Panc1 (cell line): ENCODE measurements around the gene CFAP74. TPM values are rescaled to one million over a fixed set of nuclear protein-coding genes. Genes with fewer than 3 reads are reported as not detected.

Experiments
- ATAC-seq: fragments of 200-7000 bp; cut with Tn5 transposase; 2 replicates; pipeline ENCODE4 v1.9.1; 2020; ENCODE audit warnings: mild to moderate bottlenecking, moderate library complexity
- BruUV-seq: library from RNA; stranded (reverse); fragments of 400-500 nt; replicated peaks from 2 replicates; lab custom pipeline; 2021; lab: Mats Ljungman, UMichigan
- CTCF ChIA-PET: fragments of 300-600 bp; sonication (Branson Sonifier 250); formaldehyde crosslinking; loops from one replicate; lab custom pipeline; 2022; ENCODE audit warnings: antibody characterized with exemption; lab: Charles Lee
- POLR2A ChIA-PET: fragments of 300-600 bp; sonication (Branson Sonifier 250); formaldehyde crosslinking; loops from one replicate; lab custom pipeline; 2022; ENCODE audit warnings: antibody characterized with exemption; lab: Charles Lee
- DNase-seq: peaks from one replicate; pipeline ENCODE4 v3.0.0-alpha.2; 2010; ENCODE audit warnings: low read depth, low spot score
- H3K27ac ChIP-seq: 2 replicates; pipeline ENCODE4 v1.5.1; 2011; ENCODE audit warnings: mild to moderate bottlenecking, low read length, inconsistent platforms
- H3K27me3 ChIP-seq: fragments of 200-500 bp; sonication (Bioruptor generic); 2 replicates; pipeline ENCODE4 v1.6.0; 2014; ENCODE audit warnings: low read length, inconsistent platforms; ENCODE audit not compliant: control insufficient read depth, insufficient read depth
- H3K36me3 ChIP-seq: fragments of 200-500 bp; sonication (Bioruptor generic); 2 replicates; pipeline ENCODE4 v1.5.1; 2014; ENCODE audit warnings: inconsistent platforms, mild to moderate bottlenecking, low read length, moderate library complexity; ENCODE audit not compliant: control insufficient read depth, insufficient read depth
- H3K4me1 ChIP-seq: 2 replicates; pipeline ENCODE4 v1.5.1; 2011; ENCODE audit warnings: inconsistent platforms, mild to moderate bottlenecking, low read length, moderate library complexity; ENCODE audit not compliant: control insufficient read depth, insufficient read depth
- H3K4me3 ChIP-seq, 2 experiments: 2 replicates each; pipeline ENCODE4 v1.5.1; 2011 to 2012; ENCODE audit warnings: low read depth in 2 of 2, low read length in 2 of 2, mild to moderate bottlenecking in 2 of 2, inconsistent platforms in 1 of 2, moderate library complexity in 1 of 2
- H3K9me3 ChIP-seq: fragments of 200-500 bp; sonication (Bioruptor generic); 2 replicates; pipeline ENCODE4 v1.5.1; 2014; ENCODE audit warnings: low read depth, mild to moderate bottlenecking, inconsistent platforms, low read length, moderate library complexity; ENCODE audit not compliant: control insufficient read depth, insufficient read depth
- POLR2AphosphoS5 ChIP-seq: IDR thresholded peaks from 2 replicates; pipeline ENCODE4 v1.6.1; 2012; ENCODE audit warnings: mild to moderate bottlenecking, low read depth, low read length, moderate library complexity
- SIN3A ChIP-seq: IDR thresholded peaks from 2 replicates; pipeline ENCODE4 v1.6.1; 2012; ENCODE audit warnings: low read depth, mild to moderate bottlenecking, low read length, moderate library complexity, borderline replicate concordance; ENCODE audit not compliant: insufficient read depth
- TCF7L2 ChIP-seq: IDR thresholded peaks from 2 replicates; pipeline ENCODE4 v1.6.1; 2011; ENCODE audit warnings: mild to moderate bottlenecking, low read depth, low read length, inconsistent platforms
- in situ Hi-C: cut with HindIII; loops from 2 replicates; pipeline ENCODE4 v1.10.0; 2016; ENCODE audit warnings: low sequenced_read_pairs, low pct_unique_long_range_greater_than_20kb
- intact Hi-C: fragments of 100-400 bp; cut with micrococcal nuclease; formaldehyde crosslinking; loops from one replicate; pipeline ENCODE4 v1.10.0; 2022; ENCODE audit not compliant: unreplicated experiment
- total RNA-seq: library from RNA; stranded (reverse); gene quantifications from one replicate; pipeline ENCODE4 v1.2.1, GENCODE V29; 2021; ENCODE audit not compliant: unreplicated experiment
- TF ChIP-seq, protein P1 (sequence below): fragments of 450-650 bp; IDR thresholded peaks from 2 replicates; pipeline ENCODE4 v1.5.1; 2017; ENCODE audit warnings: mild to moderate bottlenecking
- TF ChIP-seq, protein P2 (sequence below), 2 experiments: IDR thresholded peaks; 2 replicates each; pipeline ENCODE4 v1.6.1; 2011 to 2012; ENCODE audit warnings: low read depth in 2 of 2, control low read depth in 1 of 2, low read length in 1 of 2, mild to moderate bottlenecking in 1 of 2, moderate library complexity in 1 of 2; ENCODE audit not compliant: insufficient read depth in 1 of 2

Gene CFAP74
- total RNA-seq, 1 experiment from 2014 or later: not detected

DNA sequence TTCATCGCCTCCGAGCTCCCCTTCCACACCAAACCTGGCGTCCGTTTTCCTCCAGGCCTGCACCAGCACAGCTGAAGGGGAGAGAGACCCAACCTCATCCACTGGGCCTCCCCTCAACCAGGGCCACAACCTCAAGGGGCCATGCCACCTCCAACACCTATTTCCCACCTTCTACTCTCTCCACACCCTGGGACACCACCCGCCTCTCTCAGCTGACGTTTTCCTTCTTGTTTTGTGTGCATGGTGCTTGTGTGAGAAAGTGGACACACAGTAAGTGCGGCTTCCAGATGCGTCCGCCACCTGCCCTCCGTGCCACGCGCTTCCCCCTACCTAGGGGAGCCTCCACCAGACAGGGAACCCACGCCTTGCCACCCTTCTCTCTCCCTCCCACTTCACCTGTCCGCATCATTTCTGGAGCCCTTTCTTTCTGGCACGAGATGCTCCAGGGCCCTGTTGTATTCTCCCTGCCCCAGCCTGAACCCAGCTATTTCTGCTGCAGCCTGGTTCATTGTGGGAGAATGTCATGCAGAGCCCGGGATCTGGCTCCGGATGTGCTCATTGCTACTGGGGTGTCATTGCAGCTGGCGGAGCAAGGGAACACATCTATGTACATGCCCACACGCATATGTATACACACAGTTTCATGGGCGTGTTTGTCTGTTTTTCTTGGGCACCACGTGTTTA lies 111.4 kb downstream of the CFAP74 start:
- H3K9me3 ChIP-seq: no peaks in the 10 kb centered on the region
- H3K27ac ChIP-seq: peak overlapping the region; percentile 51; the same call in 1 of the 2 replicates
- H3K4me3 ChIP-seq: peak overlapping the region; percentile 57 to 80
- H3K36me3 ChIP-seq: peaks cover 4% of the 10 kb centered on the region; the same call in 1 of the 2 replicates
- TSS peak; percentile 71 for BruUV-seq
- peaks cover 46% of the 10 kb centered on the region for H3K4me1 ChIP-seq
- TF ChIP-seq, protein P1, sequence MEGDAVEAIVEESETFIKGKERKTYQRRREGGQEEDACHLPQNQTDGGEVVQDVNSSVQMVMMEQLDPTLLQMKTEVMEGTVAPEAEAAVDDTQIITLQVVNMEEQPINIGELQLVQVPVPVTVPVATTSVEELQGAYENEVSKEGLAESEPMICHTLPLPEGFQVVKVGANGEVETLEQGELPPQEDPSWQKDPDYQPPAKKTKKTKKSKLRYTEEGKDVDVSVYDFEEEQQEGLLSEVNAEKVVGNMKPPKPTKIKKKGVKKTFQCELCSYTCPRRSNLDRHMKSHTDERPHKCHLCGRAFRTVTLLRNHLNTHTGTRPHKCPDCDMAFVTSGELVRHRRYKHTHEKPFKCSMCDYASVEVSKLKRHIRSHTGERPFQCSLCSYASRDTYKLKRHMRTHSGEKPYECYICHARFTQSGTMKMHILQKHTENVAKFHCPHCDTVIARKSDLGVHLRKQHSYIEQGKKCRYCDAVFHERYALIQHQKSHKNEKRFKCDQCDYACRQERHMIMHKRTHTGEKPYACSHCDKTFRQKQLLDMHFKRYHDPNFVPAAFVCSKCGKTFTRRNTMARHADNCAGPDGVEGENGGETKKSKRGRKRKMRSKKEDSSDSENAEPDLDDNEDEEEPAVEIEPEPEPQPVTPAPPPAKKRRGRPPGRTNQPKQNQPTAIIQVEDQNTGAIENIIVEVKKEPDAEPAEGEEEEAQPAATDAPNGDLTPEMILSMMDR: no peak
- TF ChIP-seq SIN3A (no peak), POLR2AphosphoS5 (no peak), TCF7L2 (no peak)
- TF ChIP-seq, protein P2, sequence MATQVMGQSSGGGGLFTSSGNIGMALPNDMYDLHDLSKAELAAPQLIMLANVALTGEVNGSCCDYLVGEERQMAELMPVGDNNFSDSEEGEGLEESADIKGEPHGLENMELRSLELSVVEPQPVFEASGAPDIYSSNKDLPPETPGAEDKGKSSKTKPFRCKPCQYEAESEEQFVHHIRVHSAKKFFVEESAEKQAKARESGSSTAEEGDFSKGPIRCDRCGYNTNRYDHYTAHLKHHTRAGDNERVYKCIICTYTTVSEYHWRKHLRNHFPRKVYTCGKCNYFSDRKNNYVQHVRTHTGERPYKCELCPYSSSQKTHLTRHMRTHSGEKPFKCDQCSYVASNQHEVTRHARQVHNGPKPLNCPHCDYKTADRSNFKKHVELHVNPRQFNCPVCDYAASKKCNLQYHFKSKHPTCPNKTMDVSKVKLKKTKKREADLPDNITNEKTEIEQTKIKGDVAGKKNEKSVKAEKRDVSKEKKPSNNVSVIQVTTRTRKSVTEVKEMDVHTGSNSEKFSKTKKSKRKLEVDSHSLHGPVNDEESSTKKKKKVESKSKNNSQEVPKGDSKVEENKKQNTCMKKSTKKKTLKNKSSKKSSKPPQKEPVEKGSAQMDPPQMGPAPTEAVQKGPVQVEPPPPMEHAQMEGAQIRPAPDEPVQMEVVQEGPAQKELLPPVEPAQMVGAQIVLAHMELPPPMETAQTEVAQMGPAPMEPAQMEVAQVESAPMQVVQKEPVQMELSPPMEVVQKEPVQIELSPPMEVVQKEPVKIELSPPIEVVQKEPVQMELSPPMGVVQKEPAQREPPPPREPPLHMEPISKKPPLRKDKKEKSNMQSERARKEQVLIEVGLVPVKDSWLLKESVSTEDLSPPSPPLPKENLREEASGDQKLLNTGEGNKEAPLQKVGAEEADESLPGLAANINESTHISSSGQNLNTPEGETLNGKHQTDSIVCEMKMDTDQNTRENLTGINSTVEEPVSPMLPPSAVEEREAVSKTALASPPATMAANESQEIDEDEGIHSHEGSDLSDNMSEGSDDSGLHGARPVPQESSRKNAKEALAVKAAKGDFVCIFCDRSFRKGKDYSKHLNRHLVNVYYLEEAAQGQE (IDR thresholded peaks at IDR 0.05; ENCODE audit: insufficient read depth in 1 of 2, low read depth in 2 of 2, low read length in 1 of 2): no peak
- no peaks in the 10 kb centered on the region for H3K27me3 ChIP-seq
- no peak for DNase-seq
- ChIA-PET CTCF (no interaction called here), POLR2A (no interaction called here)
- intact Hi-C loops (no loop called here), in situ Hi-C loops (no loop called here)
- no peak for ATAC-seq

DNA sequence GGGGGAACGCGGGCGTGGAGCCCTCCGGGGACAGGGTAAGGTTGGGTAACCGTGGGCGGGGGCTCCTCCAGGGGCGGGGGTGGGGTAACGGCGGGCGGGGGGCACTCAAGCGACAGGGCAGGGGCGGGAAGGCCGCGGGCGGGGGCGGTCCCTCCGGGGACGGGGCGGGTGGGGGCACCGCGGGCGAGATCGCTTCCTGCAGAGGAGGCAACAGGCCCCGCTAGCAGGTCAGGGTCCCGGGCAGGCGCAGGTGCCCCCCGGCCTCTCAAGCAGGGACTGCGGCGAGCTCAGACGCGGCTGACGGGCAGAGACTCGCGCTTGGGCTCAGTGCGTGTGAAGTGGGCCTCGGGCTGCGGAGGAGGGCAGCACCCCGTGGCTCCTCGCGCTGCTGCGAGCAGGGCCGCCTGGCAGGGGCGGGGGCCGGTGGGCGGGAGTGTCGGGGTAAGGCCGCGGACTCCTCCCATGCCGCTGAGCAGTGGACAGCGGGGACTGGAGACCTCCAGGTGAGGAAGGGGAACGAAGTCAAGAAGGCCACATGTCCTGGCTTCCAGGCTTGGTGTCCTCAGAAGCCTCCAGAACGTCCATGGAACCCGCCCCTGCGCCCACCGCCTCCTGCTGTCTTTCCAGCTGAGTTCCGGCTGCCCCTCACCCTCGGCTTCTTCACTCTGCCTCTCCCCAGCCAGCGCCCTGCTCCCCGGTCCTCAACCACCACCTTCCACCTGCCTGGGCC lies 112.1 kb downstream of the CFAP74 start:
- Histone ChIP-seq H3K9me3 (no peaks in the 10 kb centered on the region), H3K4me3 (peak overlapping the region; percentile 57 to 80), H3K27ac (peak overlapping the region; percentile 51; the same call in 1 of the 2 replicates), H3K36me3 (peaks cover 4% of the 10 kb centered on the region; the same call in 1 of the 2 replicates), H3K4me1 (peaks cover 49% of the 10 kb centered on the region), H3K27me3 (no peaks in the 10 kb centered on the region)
- intact Hi-C loops (no loop called here), in situ Hi-C loops (no loop called here)
- no TSS peak for BruUV-seq
- POLR2A ChIA-PET: no interaction called here
- TF ChIP-seq SIN3A (no peak), POLR2AphosphoS5 (no peak; the same call in 1 of the 2 replicates), TCF7L2 (no peak)
- TF ChIP-seq, protein P2 (IDR thresholded peaks at IDR 0.05; ENCODE audit: insufficient read depth in 1 of 2, low read depth in 2 of 2, low read length in 1 of 2): no peak
- TF ChIP-seq, protein P1: no peak
- ATAC-seq: peak; percentile 71
- DNase-seq: no peak
- CTCF ChIA-PET: no interaction called here
